Dermis microvascular lymphatic vessel endothelial cell (primary cell): ENCODE measurements around the gene ERBIN. TPM values are rescaled to one million over a fixed set of nuclear protein-coding genes. Genes with fewer than 3 reads are reported as not detected.
"Not testable (repeated sequence)": the region's sequence is repeated elsewhere in the genome, so short reads cannot be mapped to it uniquely, and the experiment has no call there.

ENCODE experiments used
- DNase-seq, 2 donors: peaks; one replicate each; pipeline versions ENCODE4 v3.0.0 to v3.0.0-alpha.2; 2010; ENCODE audit warnings: low read depth in 2 of 2
- total RNA-seq: library from RNA; depleted of rRNA; stranded (reverse); fragments of >200 nt; gene quantifications from 2 replicates; pipeline ENCODE4 v1.2.1, GENCODE V29; 2014

ERBIN gene
- total RNA-seq, 1 donor from 2014 or later, result 53.1 TPM

DNA sequence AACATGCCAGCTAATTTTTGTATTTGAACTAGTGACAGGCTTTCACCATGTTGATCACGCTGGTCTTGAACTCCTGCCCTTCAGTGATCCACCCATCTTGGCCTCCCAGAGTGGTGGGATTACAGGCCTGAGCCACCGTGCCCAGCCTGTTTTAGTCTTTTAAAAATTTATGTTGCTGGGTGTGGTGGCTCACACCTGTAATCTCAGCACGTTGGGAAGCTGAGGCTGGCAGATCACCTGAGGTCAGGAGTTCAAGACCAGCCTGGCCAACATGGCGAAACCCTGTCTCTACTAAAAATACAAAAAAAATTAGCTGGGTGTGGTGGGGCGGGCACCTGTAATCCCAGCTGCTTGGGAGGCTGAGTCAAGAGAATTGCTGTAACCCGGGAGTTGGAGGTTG, 10.7 kb upstream of the ERBIN start:
- DNase-seq, result not testable (repeated sequence)

DNA sequence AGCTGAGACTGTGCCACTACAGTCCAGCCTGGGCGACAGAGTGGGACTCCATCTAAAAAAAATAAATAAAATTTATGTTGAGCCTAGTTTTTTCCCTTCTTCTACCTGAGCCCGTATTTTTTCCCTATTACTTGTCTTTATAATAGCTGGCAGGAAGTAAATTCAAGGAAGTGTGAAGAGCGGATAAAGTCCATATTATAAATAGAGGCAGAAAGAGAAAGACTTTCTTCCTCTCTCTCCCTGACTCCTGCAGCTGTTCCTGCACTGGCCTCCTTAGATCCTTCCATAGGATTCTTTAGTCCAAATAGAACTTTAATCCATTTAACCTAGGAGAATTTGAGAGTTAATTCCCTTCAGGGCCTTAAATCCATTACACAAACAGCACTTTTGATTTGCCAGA, 10.3 kb upstream of the ERBIN start:
- DNase-seq, result no peak

DNA sequence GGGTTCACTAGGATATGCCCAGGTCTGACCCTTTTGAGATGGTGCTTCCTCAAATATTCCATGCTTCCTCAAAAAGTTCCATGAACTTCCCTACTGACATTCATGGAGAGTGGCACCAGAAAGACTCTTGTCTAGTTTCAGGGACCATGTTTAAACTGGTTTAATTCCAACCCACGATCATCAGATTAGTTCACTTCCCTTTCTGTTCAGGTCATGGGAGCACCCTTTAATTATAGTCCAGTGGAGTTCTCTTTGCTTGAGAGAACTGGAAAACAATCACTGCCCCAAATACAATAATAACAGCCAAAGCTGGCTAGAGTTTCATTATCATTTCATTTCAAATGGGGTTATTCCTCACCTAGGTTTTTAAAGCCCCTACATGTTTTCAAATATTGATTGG, 9.7 kb upstream of the ERBIN start:
- no peak for DNase-seq

DNA sequence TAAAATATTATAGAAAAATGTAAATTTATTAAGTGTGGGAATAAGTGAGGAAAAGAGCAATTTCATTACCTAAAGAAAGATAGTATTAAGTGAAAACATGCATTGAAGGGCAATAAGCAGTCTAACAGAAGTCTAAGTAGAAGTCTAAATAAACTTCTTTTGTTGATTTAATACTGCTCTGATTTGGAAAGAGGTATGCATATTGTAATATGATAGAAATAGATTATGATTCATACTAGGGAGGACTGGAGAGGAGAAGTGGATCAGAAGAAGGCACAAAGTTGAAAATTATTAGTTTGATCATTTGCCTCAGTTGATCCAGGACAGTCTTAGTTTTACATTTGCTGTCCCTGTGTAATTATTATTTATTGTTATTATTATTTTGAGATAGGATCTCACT, 6.6 kb upstream of the ERBIN start:
- DNase-seq, result no peak

DNA sequence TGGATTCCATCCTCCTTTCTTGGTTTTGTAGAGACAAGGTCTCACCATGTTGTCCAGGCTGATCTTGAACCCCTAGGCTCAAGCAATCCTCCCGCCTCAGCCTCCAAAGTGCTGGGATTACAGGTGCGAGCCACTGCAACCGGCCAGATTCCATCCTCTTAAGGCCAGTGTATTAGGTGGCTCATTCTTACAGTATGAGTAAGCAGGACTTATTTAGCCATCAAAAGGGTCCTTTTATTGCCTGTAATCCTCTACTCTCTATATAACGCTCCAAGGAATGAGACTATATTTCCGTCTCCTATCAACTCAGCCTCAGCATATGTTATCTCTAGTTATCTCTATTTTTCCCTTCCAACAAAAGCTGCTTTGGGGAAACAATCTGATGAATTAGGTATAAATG, 3.0 kb upstream of the ERBIN start:
- no peak for DNase-seq

DNA sequence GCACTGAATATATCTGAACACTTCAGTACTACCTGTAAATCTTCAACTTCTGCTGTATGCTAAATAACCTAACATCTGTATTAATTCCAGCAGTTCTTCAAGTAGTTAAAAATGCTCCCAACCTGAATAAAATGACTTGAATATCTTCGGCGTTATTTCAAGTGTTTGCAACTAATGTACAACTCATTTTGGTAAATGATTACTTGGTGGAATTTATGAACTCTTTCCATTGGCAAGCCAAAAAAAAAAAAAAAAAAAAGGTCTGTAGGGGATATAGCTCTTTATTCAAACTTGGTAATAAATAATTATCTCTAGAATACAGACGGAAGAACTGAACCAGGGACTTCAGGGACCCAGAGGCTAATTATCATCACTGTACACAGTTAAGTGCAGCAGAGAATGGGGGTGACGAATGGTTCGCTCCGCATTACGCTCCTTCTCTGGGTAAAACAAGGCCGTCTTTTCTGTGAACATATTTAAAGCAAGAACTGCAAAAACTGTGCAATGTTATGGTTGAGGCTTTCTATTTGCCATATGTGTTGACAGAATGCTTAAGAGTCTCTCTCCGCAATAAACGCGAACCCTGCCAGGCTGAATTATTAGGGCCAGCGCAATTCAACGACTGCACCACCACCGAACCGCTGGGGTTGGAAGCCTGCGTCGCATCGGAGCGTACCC, 1.9 kb upstream of the ERBIN start:
- DNase-seq, result no peak

DNA sequence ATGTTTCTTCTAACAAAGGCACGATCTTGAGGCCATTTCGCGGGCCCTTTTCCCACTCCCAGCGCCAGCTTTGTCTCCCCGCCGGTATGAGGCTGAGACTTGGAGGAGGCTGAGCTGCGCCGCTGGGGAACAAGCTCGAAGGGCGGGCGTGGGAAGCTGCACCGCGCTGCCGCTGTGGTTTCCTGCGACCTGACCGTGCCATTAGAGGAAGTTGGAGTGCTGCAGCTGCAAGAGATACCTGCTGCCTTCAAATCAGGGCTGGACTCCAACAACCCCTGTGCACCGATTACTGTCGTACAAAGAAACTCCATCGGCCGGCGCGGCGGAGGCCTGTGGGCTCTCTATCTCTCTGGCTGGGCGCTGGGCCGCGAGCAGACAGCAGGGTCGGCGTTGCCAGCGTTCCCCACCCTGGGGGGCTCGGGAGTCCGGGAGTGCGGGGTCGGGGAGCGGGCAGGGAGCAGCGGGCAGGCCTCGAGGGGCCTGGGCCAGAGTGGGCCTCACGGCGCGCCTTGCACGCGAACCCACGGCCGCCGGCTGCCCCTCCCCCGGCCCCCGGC, 1.3 kb upstream of the ERBIN start:
- DNase-seq, result peak; percentile 50 to 84

DNA sequence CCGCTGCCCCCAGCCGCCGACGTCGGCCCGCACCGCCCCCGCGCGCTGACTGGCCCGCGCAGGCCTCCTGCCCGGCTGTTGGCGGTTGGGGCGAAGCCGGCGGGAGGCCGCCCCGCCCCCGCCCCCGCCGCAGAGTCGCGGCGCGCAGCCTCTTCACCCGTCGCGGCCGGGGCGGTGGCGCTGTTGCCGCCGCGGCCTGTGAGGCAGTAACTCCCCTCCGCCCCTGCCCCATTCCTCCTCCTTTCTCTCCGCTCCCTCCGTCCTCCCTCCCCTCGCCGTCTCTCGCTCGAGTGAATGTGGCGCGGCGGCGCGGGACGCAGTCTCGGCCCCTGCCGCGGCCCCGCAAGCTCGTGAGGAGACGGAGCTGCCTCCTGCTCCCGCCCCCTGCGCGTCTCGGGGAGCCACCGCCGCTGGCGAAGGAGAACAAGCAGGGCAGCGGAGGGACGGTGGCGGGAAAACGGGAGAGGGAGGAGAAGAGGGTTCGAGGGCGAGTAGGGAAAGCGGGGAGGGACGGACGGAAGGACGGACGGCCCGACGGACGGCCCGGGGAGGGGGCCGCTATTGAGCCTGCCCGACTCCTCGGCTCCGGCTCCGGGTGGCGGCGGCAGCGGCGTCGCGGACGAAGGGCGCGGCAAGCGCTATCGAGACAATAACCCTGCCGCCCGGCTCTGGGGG, 637 bp upstream of the ERBIN start:
- DNase-seq, result peak; percentile 60 to 91

DNA sequence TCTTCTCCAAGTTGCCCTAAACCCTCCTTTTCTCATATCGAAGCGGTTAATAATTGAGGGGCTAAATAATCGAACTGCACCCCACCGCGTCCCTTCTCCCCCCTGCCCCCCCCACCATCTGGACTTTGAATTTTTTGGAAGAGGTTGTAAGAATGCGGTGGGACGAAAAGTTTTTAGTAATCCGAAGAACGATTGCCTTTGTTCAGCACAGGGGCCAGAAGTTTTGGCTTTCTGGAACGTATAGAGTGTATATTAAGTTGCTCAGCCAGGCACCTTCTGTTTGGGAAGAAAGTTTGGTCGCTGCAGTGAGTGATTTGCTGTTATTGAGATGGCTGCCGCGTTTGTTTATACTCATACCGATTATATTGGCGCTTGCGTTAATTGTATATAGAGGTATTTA, 518 bp downstream of the ERBIN start:
- DNase-seq, result peak in 1 of 2 donors; percentile 33

DNA sequence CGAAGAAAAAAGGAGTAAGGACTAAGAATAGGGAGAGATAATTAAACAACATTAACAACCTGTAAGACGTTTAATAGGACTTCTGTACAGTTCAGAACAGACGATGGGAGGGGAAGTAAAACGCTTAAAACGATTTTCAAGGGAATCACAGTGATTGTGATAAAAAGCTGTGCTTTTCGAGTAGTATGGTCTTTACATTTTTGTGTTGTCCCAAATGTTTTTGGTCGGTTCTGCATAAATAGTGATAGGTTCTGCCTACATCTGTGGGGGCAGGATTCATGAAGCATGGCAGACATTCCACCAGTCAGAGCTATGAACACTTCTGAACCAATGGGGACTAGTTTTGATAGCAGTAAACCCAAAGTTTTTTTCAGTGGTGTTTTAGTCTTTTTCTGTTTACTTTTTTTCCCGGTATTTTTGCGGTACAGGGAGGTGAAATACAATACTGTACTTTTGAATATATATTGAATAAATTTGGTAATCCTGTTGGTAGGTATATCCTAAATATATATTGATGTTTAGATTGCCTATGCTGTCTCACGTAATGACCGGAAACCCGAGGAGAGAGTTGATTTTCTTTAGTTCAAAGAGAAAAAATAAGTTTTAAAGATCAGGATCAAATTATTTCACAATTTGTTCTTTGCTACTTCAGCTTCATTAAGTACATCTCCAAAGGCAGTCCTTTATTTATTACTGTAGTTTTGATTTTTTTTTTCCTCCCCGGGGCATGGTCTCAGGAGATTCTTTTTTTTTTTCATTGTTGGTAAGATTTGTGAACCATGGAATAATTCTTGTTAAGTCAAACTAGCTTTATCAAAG, 1.3 kb downstream of the ERBIN start:
- DNase-seq, result peak; percentile 65 to 80

DNA sequence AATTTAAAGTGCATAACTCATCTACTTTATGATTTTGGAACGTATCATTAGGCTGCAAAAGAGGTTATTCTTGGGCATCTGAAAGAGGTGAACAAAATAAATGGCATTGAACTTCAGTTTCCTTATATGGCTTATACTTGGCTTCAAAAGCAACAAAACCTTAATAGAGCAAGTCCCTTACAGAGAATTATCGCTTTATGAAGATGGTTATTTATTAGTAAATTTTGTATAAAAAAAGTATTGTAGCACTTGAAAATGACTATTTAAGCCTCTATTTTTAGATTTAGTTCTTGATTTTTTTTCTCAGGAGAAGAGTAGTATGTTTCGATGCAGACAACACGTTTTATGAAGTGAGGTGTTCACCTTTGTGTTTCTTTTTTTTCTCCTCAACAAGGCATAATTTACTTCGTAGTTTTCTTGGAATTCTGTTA, 2.0 kb downstream of the ERBIN start:
- no peak for DNase-seq

DNA sequence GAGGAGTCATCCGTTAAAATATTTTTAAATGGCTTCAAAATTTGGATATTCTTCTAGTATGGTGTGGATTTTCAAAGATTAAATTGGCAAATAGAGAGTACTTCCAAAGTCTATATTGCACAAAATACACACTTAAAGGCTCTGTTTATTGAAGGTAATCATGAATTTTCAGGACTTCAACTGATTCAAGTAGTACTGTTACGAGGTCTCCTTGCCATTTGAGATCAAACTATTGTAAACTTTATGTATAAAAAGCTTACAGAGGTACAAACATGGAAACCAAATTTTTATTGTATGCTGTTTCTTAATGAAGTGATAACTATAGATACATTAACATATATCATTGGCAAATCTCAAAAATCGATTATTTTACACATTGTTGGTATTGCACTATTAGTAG, 2.5 kb downstream of the ERBIN start:
- DNase-seq, result no peak

DNA sequence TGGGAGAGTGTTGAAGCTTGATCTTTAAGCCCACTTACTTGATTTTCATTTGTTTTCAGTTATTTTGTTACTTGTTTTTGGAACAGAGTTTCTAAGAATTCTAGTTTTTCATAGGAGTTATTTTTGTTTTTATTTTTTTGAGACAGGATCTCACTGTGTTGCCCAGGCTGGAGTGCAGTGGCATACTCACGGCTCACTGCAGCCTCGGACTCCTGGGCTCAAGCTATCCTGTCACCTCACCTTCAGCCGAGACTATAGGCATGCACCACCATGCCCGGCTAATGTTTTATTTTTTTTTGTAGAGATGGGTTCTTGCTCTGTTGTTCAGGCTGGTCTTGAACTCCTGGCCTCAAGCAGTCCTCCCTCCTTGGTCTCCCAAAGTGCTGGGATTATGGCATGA, 6.3 kb downstream of the ERBIN start:
- no peak for DNase-seq

DNA sequence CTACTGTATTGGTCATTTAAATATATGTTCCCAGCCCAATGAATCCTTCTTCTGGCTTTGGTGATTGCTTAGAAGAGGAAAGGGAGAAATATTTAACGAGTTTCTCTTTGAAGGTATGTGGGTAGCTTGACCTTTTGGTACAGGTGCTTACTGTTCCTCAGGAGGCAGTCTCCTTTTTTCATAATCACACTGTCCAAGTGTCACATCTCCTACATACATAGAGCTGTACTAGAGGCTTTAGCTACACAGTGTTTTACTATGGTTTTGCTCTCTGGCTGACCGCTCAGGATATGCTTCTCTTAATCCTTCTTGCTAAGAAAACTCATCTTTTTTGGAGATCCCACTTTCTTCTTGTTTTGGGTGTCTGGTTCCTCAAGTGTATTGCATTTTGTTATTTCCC, 6.9 kb downstream of the ERBIN start:
- DNase-seq, result no peak

DNA sequence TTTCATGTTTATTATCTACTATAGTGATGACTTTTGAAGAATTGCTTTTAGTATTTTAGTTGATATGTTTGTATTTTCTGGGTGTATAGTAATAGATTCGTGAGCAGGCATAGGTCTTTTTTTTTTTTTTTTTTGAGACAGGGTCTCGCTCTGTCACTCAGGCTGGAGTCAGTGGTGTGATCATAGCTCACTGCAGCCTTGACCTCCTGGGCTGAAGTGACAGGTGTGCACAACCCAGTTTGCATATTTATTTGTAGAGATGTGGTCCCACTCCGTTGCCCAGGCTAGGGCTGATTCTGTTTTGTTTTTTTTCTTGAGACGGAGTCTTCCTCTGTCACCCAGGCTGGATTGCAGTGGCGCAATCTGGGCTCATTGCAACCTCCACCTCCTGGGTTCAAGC, 11.9 kb downstream of the ERBIN start:
- no peak for DNase-seq

DNA sequence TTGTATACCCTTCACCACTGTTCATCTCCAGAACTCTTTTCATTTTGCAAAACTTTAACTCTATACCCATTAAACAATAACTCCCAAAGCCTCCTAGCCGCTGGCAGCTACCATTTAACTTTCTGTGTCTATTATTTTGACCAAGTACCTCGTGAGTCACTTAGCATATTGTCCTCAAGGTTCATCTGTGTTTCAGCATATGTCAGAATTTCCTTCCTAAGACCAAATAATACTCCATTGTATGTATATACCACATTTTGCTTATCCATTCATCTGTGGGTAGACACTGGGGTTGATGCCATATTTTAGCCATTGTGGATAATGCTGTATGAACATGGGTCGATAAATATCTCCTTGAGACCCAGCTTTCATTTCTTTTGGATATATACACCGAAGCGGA, 17.4 kb downstream of the ERBIN start:
- DNase-seq, result peak in 1 of 2 donors; percentile 43

DNA sequence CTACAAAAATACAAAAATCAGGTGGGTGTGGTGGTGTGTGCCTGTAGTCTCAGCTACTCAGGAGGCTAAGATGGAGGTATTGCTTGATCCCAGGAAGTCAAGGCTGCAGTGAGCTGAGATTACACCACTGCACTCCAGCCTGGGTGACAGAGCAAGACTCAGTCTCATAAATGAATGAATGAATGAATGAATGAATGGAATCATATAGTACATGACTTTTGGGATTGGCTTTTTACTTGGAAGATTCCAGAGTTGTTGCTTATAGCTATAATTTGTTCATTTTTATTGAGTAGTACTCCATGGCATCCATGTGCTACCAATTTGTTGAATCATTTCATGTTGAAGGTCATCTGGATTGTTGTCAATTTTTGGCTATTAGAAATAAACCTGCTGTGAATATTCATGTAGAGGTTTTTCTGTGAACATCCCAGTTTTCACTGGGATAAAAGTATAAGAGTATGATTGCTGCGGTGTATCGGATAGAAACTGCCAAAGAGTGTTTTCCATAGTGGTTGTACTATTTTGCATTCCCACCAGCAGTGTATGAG, 19.9 kb downstream of the ERBIN start:
- DNase-seq, result no peak

DNA sequence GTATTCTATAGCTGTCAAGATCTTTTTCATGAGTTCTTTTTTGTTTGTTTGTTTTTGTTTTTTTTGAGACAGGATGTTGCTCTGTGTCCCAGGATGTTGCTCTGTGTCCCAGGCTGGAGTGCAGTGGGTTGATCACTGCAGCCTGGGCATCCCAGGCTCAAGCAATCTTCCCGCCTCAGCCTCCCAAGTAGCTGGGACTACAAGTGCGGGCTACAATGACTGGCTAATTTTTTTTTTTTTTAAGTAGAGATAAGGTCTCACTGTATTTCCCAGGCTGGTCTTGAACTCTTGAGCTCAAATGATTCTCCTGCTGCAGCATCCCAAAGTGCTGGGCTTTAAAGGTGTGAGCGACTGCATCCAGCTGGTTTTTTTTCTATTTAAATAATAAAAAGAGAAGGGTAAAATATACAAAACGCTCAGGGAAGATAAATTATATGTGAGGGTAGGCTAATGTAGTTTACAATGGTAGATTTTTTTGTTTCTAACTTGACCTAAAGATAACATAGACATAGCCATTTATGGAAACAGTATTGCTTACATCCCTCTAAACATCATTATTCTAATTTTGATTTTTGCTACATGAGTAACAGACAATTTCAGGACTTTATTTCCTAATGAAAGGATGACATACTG, 21.9 kb downstream of the ERBIN start:
- DNase-seq, result no peak

DNA sequence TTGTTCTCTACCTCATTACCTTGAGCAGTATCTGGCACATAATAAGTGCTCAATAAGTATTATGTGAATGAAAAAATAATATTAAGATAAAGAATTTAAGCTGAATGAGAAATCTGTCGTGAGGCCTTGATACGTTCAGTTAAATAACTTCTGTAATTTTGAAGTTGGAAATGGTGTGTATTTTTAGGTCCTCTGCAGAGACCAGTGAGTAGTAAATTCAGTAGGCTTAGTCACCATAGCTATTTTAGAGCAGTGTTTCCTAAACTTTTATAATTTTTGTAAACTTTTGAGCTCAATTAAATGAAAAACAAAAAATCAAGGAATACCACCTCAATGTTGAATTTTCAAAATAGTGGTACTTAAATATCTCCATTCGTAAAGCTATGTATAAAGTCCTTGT, 25.0 kb downstream of the ERBIN start:
- no peak for DNase-seq

DNA sequence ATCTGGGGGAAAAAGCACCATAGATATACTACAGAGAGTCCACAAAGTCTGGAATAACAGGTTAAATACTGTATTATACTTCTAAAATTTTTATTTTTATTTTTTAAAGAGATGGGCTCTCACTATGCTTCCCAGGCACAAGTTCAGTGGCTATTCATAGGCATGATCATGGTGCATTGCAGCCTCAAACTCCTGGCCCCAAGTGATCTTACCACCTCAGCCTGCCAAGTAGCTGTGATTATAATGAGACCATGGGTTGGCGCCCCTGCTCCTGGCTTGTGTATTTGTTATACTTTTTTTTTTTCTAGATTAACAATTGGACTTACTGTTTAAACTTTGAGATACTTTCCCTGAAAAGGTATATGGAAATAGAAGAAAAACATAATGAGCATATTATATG, 25.9 kb downstream of the ERBIN start:
- no peak for DNase-seq

DNA sequence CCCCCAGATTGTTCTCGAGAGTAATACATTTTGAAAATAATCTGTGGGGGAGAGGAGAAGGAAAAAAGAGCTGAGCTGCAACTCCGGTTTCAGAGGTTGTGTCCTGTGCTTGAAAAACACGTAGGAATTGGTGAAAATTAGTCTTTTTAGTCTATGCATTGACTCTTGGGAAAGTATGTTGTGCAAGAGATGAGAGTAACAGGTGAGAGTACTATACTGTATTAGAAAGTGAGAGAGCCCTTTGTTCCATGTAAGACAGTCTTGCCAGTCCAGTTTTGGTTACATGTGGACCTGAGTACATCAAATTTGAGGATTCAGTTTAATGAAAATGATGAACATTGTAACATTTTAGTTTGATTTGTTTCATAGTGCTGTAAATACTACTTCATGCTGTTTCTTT, 27.8 kb downstream of the ERBIN start:
- no peak for DNase-seq

DNA sequence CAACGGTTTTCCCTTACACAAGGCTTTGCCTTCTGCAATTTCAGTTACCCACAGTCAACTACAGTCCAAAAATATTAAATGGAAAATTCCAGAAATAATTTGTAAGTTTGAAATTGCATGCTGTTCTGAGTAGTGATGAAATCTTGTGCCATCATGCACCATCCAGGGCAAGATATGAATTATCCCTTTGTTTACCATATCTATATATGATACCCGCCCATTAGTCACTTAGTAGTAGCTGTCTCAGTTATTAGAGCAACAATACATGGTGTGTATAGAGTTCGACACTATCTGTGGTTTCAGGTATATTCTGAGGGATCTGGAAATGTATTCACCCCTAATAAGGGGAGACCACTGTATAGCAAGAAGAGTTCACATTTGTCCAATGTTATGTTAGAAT, 29.4 kb downstream of the ERBIN start:
- no peak for DNase-seq
